HepG2 (cell line): ENCODE measurements around the gene DMAP1. TPM values are rescaled to one million over a fixed set of nuclear protein-coding genes. Genes with fewer than 3 reads are reported as not detected.

ENCODE experiments used
- CHD4 ChIP-seq: fragments of 200-600 bp; sonication (generic); IDR thresholded peaks from 2 replicates; pipeline ENCODE4 v1.7.0; 2017; ENCODE audit warnings: mild to moderate bottlenecking, low read length, borderline replicate concordance
- CREM ChIP-seq, 2 experiments: sonication (generic) in 1 of 2; formaldehyde crosslinking in 1 of 2; IDR thresholded peaks; 2 replicates each; pipeline versions ENCODE4 v1.4.0 to v1.6.1; 2016 to 2020; ENCODE audit warnings: antibody characterized with exemption in 1 of 2, mild to moderate bottlenecking in 1 of 2, missing genetic modification reagents in 1 of 2
- GATA4 ChIP-seq: sonication (generic); IDR thresholded peaks from 2 replicates; pipeline ENCODE4 v1.6.1; 2016; ENCODE audit warnings: antibody characterized with exemption, low read depth, borderline replicate concordance
- GTF3A ChIP-seq: sonication (generic); formaldehyde crosslinking; conservative IDR thresholded peaks from 2 replicates; pipeline ENCODE4 v1.4.0; 2020; ENCODE audit warnings: mild to moderate bottlenecking, missing genetic modification reagents
- PPARG ChIP-seq: conservative IDR thresholded peaks from 2 replicates; pipeline ENCODE4 v1.6.1; 2016; ENCODE audit warnings: missing biosample characterization, missing genetic modification reagents
- PREB ChIP-seq: sonication (generic); formaldehyde crosslinking; IDR thresholded peaks from 2 replicates; pipeline ENCODE4 v1.4.0; 2020; ENCODE audit warnings: missing genetic modification reagents
- SIN3A ChIP-seq: IDR thresholded peaks from 2 replicates; pipeline ENCODE4 v1.6.1; 2011; ENCODE audit warnings: low read depth, mild to moderate bottlenecking, control low read depth, low read length, borderline replicate concordance
- SMAD3 ChIP-seq: sonication (generic); formaldehyde crosslinking; IDR thresholded peaks from 2 replicates; pipeline ENCODE4 v1.4.0; 2020; ENCODE audit warnings: missing genetic modification reagents
- ZBED4 ChIP-seq: sonication (generic); formaldehyde crosslinking; IDR thresholded peaks from 2 replicates; pipeline ENCODE4 v1.4.0; 2020; ENCODE audit warnings: missing genetic modification reagents, borderline replicate concordance
- ZNF557 ChIP-seq: sonication (generic); formaldehyde crosslinking; IDR thresholded peaks from 2 replicates; pipeline ENCODE4 v1.4.0; 2020; ENCODE audit warnings: missing genetic modification reagents
- ZNF75D ChIP-seq: sonication (generic); formaldehyde crosslinking; IDR thresholded peaks from 2 replicates; pipeline ENCODE4 v1.8.1; 2023; ENCODE audit warnings: missing genetic modification reagents, mild to moderate bottlenecking, borderline replicate concordance
- ZSCAN12 ChIP-seq: sonication (generic); formaldehyde crosslinking; IDR thresholded peaks from 2 replicates; pipeline ENCODE4 v1.9.0; 2021; ENCODE audit warnings: mild to moderate bottlenecking, missing genetic modification reagents
- polyA plus RNA-seq, 8 experiments: library from polyadenylated mRNA; depleted of rRNA in 3 of 8; stranded (reverse) in 7 of 8; unstranded in 1 of 8; fragments of >200 nt; fragmentation: Illumina TruSeq in 4 of 8; extraction: Trizol in 4 of 8; gene quantifications; 2 replicates each; pipeline versions ENCODE4 v1.2.1 to v1.2.3, GENCODE V29; 2011 to 2016; ENCODE audit warnings: low read depth in 4 of 8, missing spikeins in 1 of 8, mixed read lengths in 1 of 8; ENCODE audit not compliant: insufficient read depth in 1 of 8
- total RNA-seq, 5 experiments: library from RNA; depleted of rRNA; stranded (reverse); fragments of >200 nt; fragmentation: Illumina TruSeq; extraction: Trizol; gene quantifications; 2 replicates each; pipeline ENCODE4 v1.2.3, GENCODE V29; 2016; ENCODE audit warnings: low read depth in 1 of 5
- TF ChIP-seq, protein P1 (sequence below): sonication (generic); formaldehyde crosslinking; IDR thresholded peaks from 2 replicates; pipeline ENCODE4 v1.4.0; 2020; ENCODE audit warnings: missing genetic modification reagents, borderline replicate concordance
- TF ChIP-seq, protein P2 (sequence below): sonication (generic); formaldehyde crosslinking; IDR thresholded peaks from 2 replicates; pipeline ENCODE4 v1.4.0; 2020; ENCODE audit warnings: missing genetic modification reagents

The DMAP1 gene
- total and polyA plus RNA-seq, 2 of the 13 experiments (the other 11 are each of a cell fraction or from before 2014, with no cell fraction given): 17.6 to 32.7 TPM

GRCh38 chr1:44213222-44214112, at the start of gene DMAP1 (continued):
- TF ChIP-seq, protein P1, sequence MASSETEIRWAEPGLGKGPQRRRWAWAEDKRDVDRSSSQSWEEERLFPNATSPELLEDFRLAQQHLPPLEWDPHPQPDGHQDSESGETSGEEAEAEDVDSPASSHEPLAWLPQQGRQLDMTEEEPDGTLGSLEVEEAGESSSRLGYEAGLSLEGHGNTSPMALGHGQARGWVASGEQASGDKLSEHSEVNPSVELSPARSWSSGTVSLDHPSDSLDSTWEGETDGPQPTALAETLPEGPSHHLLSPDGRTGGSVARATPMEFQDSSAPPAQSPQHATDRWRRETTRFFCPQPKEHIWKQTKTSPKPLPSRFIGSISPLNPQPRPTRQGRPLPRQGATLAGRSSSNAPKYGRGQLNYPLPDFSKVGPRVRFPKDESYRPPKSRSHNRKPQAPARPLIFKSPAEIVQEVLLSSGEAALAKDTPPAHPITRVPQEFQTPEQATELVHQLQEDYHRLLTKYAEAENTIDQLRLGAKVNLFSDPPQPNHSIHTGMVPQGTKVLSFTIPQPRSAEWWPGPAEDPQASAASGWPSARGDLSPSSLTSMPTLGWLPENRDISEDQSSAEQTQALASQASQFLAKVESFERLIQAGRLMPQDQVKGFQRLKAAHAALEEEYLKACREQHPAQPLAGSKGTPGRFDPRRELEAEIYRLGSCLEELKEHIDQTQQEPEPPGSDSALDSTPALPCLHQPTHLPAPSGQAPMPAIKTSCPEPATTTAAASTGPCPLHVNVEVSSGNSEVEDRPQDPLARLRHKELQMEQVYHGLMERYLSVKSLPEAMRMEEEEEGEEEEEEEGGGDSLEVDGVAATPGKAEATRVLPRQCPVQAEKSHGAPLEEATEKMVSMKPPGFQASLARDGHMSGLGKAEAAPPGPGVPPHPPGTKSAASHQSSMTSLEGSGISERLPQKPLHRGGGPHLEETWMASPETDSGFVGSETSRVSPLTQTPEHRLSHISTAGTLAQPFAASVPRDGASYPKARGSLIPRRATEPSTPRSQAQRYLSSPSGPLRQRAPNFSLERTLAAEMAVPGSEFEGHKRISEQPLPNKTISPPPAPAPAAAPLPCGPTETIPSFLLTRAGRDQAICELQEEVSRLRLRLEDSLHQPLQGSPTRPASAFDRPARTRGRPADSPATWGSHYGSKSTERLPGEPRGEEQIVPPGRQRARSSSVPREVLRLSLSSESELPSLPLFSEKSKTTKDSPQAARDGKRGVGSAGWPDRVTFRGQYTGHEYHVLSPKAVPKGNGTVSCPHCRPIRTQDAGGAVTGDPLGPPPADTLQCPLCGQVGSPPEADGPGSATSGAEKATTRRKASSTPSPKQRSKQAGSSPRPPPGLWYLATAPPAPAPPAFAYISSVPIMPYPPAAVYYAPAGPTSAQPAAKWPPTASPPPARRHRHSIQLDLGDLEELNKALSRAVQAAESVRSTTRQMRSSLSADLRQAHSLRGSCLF: no peak; the same call in 1 of the 2 replicates
- TF ChIP-seq ZNF75D (CRISPR knock-in tag): no peak
- TF ChIP-seq ZBED4 (CRISPR knock-in tag): 0 out of 2 replicates have a peak, but pooled peaks have one; percentile 44
- TF ChIP-seq SIN3A: peak; percentile 84
- TF ChIP-seq, protein P2, sequence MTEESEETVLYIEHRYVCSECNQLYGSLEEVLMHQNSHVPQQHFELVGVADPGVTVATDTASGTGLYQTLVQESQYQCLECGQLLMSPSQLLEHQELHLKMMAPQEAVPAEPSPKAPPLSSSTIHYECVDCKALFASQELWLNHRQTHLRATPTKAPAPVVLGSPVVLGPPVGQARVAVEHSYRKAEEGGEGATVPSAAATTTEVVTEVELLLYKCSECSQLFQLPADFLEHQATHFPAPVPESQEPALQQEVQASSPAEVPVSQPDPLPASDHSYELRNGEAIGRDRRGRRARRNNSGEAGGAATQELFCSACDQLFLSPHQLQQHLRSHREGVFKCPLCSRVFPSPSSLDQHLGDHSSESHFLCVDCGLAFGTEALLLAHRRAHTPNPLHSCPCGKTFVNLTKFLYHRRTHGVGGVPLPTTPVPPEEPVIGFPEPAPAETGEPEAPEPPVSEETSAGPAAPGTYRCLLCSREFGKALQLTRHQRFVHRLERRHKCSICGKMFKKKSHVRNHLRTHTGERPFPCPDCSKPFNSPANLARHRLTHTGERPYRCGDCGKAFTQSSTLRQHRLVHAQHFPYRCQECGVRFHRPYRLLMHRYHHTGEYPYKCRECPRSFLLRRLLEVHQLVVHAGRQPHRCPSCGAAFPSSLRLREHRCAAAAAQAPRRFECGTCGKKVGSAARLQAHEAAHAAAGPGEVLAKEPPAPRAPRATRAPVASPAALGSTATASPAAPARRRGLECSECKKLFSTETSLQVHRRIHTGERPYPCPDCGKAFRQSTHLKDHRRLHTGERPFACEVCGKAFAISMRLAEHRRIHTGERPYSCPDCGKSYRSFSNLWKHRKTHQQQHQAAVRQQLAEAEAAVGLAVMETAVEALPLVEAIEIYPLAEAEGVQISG (CRISPR knock-in tag): peak; percentile 95
- TF ChIP-seq PREB (CRISPR knock-in tag): no peak
- 0 out of 2 replicates have a peak, but pooled peaks have one; percentile 24 for TF ChIP-seq PPARG
- no peak for TF ChIP-seq CHD4
- 0 out of 2 replicates have a peak, but pooled peaks have one; percentile 68 for TF ChIP-seq ZNF557 (CRISPR knock-in tag)
- TF ChIP-seq SMAD3 (CRISPR knock-in tag): peak; percentile 82
- peak; percentile 84; the same call in 1 of the 2 replicates for TF ChIP-seq ZSCAN12 (CRISPR knock-in tag)
- peak; percentile 85; the same call in 1 of the 2 replicates for TF ChIP-seq GTF3A
- peak; percentile 71; the same call in 1 of the 2 replicates for TF ChIP-seq CREM (IDR thresholded peaks at IDR 0.05)
- no peak for TF ChIP-seq CREM (CRISPR knock-in tag; IDR thresholded peaks at IDR 0.05)
- peak; percentile 63; the same call in 1 of the 2 replicates for TF ChIP-seq GATA4
